ENCODE results near the gene MAP2K5. TPM values are rescaled to one million over a fixed set of nuclear protein-coding genes. Genes with fewer than 3 reads are reported as not detected.
"Not testable (repeated sequence)": the region's sequence is repeated elsewhere in the genome, so short reads cannot be mapped to it uniquely, and the experiment has no call there.

Gene MAP2K5
- total RNA-seq, 4 donors from 2014 or later = 7.2 to 14.2 (median 9.3) TPM

DNA sequence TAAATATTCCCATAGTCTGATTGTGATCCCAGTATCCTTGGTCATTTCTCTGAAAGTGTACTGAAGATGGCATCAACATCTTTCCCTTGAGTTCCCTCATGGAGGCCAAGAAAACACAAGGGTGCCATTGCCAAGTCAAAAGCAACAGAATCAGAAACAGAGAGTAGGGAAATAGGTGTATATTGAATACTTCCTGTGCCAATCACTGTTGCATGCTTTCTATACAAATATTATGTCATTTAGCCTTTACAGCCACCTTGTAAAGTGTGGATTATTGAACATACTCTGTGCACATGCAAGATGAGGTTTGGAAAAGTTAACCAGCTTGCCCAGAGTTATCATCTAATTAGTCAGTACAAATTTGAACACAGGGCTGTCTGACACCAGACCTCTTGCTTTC is 117.9 kb downstream of the MAP2K5 start:
- ATAC-seq (ENCODE audit: low FRiP score) (no peak), DNase-seq (ENCODE audit: low spot score) (no peak)
- TF ChIP-seq, protein P1, sequence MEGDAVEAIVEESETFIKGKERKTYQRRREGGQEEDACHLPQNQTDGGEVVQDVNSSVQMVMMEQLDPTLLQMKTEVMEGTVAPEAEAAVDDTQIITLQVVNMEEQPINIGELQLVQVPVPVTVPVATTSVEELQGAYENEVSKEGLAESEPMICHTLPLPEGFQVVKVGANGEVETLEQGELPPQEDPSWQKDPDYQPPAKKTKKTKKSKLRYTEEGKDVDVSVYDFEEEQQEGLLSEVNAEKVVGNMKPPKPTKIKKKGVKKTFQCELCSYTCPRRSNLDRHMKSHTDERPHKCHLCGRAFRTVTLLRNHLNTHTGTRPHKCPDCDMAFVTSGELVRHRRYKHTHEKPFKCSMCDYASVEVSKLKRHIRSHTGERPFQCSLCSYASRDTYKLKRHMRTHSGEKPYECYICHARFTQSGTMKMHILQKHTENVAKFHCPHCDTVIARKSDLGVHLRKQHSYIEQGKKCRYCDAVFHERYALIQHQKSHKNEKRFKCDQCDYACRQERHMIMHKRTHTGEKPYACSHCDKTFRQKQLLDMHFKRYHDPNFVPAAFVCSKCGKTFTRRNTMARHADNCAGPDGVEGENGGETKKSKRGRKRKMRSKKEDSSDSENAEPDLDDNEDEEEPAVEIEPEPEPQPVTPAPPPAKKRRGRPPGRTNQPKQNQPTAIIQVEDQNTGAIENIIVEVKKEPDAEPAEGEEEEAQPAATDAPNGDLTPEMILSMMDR (IDR thresholded peaks at IDR 0.05) = no peak

DNA sequence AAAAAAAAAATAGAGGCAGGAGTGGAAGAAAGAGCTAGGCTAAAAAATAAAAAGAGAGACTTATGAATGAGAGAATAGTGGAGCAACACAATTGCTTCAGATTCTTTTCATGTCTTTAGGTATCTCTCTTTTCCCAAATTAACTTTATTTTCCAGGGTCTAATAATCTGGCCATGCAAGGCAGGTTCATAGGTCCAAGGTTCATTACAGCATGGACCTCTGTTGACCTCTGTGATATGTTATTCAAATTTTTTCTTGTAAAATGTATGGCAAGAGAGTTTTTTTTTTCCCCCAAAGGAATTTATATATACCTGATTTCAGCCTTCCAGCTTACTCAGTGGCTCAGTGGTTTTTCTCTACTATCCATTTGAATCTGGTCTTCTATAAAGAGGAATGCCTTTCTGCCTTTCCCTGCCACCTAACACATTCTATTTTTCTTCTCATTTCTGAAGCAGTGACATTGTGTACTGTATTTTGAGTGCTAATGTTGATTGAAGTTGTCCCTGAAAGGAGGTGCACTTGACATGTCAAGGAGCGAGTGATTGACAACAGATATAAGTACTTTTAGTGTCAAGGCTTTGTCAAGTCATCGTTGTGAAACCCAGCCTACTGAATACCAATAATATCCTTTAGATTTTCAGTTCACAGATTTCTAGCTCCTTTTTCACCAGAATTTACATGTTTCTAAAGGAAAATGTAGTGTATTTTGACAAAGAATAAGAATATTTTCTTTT is 118.5 kb downstream of the MAP2K5 start:
- DNase-seq (ENCODE audit: low spot score) (no peak), ATAC-seq (ENCODE audit: low FRiP score) (no peak)
- TF ChIP-seq, protein P1 (IDR thresholded peaks at IDR 0.05) = no peak

DNA sequence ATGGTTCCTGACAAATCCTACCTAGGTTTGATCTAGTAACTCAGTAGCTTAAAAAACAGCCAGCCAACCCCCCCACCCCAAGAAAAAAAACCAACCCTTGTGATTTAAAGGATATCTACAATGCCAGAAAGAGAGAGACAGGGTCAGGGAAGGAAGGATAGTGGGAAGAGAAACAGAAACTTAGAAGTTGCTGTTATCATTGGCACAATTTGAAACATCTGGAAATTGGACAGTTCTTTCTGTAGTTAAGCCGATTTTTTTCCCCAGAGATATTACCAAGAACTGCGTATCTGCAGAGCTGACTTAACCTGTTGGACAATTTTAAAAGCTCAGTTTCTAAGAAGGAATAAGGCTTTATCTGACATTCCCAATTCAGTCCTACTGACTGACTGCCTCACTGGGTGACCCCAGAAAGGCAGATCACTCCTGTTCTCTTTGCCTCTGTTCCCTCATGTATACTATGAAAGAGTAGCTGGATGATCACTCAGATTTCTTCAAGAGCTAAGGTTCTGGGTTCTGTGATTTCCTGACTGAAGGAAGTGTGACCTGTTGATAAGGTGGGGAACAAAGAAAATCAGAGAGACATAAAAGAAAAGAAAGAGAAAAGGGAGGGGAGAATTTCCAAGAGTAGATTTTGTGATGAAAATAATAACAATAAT is 128.3 kb downstream of the MAP2K5 start:
- TF ChIP-seq, protein P1 (IDR thresholded peaks at IDR 0.05) = no peak
- ATAC-seq (ENCODE audit: low FRiP score) = no peak
- no peak for DNase-seq (ENCODE audit: low spot score)

DNA sequence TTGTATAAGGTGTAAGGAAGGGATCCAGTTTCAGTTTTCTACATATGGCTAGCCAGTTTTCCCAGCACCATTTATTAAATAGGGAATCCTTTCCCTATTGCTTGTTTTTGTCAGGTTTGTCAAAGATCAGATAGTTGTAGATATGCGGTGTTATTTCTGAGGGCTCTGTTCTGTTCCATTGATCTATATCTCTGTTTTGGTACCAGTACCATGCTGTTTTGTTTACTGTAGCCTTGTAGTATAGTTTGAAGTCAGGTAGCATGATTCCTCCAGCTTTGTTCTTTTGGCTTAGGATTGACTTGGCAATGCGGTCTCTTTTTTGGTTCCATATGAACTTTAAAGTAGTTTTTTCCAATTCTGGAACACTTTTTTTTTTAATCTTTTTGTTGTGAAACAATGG is 130.3 kb downstream of the MAP2K5 start:
- ATAC-seq (ENCODE audit: low FRiP score); DNase-seq (ENCODE audit: low spot score): not testable (repeated sequence)

DNA sequence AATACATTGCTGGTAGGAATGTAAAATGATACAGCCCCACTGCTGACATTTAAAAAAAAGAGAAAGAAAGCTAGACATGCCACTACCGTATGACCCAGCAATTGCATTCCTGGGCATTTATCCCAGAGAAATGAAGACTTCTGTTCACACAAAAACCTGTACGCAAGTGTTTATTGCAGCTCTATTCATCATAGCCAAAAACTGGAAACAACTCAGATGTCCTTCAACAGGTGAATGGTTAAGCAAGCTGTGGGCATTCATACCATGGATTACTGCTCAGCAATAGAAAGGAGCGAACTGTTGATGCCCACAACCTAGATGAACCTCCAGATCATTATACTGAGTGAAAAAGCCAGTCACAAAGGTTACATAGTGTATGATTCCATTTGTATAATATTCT is 132.5 kb downstream of the MAP2K5 start:
- TF ChIP-seq, protein P1 (IDR thresholded peaks at IDR 0.05) = no peak
- DNase-seq (ENCODE audit: low spot score) (no peak), ATAC-seq (ENCODE audit: low FRiP score) (no peak)

DNA sequence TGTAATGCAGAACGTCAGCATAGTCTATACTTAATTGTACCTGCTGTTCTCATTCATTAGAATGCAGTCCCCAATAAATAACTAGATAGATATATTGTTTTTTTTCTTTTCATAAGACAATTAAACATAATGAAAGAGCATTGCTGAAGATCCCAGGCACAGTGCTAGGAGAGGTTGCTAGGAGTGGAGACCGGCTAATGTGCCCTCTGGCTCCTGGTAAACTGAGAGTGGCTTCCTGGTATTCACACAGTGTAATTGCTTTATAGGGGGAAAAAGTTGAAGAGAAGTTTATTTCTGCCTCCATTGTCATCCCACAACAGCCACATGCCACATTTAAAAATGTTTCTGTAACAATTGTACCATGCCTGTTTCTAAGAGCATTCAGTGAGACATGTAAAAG is 135.6 kb downstream of the MAP2K5 start:
- TF ChIP-seq, protein P1 (IDR thresholded peaks at IDR 0.05) = no peak
- ATAC-seq (ENCODE audit: low FRiP score) (no peak), DNase-seq (ENCODE audit: low spot score) (no peak)

DNA sequence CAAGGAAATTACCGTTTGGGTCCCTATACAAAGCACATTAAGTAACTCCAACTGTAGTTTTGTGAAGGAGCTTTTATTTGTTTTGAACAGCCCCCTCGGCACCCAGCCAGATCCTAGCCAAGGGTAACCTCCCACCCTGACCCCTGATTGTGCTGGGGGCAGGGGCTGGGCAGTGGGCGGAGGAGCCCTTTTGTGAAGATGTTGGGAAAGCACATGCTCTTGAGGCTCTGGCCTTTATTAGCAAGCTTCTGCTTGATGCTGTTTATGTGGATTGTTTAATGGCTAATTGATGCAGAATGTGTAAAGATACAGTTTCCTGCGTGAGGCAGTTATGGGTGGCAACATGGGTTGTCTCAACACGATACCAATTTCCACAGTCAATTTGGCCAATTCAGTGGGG is 136.5 kb downstream of the MAP2K5 start:
- ATAC-seq (ENCODE audit: low FRiP score) (no peak), DNase-seq (ENCODE audit: low spot score) (no peak)
- TF ChIP-seq, protein P1 (IDR thresholded peaks at IDR 0.05) = no peak

All from omental fat pad (tissue), 4 donors.